Measurements from ENCODE around the gene ATRAID.

The ATRAID gene

DNA sequence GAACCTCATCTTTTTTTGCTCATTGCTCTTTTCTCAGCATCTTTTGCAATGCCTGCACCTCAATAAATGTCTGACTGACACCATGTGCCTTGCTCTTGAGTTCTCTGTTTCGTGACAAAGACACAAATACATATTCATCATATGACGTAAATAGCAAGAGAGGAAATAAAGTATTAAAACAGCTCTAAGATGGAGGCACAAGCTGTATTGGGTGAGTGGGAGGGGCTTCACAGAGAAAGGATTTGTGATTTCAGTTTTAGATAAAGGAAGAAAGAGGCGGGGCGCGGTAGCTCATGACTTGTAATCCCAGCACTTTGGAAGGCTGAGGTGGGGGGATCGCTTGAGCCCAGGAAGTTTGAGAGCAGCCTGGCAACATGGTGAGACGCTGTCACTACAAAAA, 8.2 kb downstream of the ATRAID start:
- DNase-seq: no peak

DNA sequence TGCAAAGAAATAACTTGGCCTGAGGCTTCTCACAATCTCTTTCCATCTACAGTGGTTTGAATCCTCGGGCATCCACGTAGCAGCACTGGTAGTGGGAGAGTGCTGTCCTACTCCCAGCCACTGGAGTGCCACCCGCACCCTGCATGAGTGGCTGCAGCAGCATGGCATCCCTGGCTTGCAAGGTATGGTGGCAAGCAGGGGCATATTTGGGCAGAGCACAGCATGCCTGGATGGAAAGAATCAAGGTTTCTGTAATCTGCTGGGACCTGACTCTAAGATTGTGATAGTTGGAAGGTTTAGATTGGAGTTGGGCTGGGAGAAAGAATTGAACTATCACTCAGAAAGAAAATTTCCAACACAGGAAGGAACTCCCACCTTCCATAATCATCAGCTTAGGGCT, 9.3 kb downstream of the ATRAID start:
- no peak for DNase-seq

DNA sequence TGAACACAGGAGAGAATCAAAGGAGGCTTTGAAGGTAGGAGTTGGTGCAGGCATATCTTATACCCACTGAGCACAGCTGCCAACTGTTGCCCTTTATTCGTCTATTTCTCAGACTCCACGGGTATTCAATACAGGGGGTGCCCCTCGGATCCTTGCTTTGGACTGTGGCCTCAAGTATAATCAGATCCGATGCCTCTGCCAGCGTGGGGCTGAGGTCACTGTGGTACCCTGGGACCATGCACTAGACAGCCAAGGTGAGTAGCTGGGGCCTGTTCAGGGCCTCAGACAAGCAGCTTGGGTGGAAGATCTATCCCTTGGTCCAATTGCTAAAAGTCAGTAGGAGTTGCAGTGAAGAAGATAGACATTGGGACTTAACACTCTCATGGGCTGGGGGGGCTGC, 10.6 kb downstream of the ATRAID start:
- no peak for DNase-seq

DNA sequence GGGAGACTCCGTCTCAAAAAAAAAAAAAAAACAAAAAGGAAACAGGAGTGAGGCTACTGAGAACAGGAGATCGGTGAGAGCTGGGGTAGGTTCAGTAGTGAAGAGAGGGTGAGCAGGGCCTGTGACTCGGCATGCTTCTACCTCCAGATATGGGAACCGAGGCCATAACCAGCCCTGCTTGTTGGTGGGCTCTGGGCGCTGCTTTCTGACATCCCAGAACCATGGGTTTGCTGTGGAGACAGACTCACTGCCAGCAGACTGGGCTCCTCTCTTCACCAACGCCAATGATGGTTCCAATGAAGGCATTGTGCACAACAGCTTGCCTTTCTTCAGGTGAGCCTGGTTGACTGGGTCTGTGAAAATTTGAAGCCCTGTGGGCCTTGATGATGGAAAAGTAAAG, 11.6 kb downstream of the ATRAID start:
- no peak for DNase-seq

DNA sequence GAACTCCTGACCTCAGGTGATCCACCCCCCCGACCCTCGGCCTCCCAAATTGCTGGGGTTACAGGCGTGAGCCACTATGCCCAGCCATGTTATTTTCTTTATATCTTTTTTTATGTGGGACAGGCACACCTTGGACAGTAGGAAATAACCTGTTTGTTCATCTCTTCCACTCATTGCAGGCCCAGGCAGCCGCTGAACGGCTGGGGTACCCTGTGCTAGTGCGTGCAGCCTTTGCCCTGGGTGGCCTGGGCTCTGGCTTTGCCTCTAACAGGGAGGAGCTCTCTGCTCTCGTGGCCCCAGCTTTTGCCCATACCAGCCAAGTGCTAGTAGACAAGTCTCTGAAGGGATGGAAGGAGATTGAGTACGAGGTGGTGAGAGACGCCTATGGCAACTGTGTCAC, 13.7 kb downstream of the ATRAID start:
- DNase-seq: no peak

DNA sequence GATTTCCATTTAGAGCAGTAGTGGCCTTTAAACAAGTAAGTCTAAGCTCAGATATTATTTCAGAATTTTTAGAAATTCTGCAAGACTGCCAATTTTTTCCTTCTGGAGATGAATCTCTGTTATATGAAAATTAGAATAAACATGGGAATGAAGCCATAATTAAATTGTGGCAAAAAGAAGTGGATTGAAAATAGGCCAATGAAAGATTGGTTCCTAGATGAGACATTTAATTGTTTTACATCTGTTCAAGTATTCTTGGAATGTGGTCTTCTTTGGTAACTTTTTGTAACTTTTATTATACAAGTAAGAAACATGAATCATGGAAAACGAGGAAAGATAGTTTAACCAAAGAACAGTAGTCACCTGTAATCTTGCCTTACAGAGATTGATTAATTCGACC, 15.7 kb downstream of the ATRAID start:
- no peak for DNase-seq

DNA sequence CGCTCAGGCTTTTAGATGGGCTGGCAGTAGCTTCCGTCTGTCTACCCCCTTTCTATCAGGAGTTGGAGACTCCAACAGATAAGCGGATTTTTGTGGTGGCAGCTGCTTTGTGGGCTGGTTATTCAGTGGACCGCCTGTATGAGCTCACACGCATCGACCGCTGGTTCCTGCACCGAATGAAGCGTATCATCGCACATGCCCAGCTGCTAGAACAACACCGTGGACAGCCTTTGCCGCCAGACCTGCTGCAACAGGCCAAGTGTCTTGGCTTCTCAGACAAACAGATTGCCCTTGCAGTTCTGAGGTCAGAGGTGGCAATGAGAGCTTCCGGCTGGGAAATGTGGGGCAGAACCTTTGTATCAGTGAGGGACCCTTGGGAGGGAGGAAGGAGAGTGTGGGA, 20.1 kb downstream of the ATRAID start:
- no peak for DNase-seq

DNA sequence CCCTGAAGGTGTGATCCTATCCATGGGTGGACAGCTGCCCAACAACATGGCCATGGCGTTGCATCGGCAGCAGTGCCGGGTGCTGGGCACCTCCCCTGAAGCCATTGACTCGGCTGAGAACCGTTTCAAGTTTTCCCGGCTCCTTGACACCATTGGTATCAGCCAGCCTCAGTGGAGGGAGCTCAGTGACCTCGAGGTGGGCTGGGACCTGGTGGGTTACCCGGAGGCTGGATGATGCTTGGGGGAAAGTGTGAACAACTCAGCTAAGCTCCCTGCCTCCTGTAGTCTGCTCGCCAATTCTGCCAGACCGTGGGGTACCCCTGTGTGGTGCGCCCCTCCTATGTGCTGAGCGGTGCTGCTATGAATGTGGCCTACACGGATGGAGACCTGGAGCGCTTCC, 21.5 kb downstream of the ATRAID start:
- DNase-seq: no peak

DNA sequence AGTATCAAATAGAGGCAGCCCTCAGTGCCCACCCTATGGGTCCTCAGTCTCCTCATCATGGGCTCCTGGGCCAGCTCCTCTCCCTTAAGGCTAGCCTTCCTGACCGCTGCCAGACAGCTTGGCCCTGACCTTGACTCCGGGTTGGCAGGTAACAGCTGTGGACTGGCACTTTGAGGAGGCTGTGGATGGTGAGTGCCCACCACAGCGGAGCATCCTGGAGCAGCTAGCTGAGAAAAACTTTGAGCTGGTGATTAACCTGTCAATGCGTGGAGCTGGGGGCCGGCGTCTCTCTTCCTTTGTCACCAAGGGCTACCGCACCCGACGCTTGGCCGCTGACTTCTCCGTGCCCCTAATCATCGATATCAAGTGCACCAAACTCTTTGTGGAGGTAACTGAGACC, 24.3 kb downstream of the ATRAID start:
- no peak for DNase-seq

DNA sequence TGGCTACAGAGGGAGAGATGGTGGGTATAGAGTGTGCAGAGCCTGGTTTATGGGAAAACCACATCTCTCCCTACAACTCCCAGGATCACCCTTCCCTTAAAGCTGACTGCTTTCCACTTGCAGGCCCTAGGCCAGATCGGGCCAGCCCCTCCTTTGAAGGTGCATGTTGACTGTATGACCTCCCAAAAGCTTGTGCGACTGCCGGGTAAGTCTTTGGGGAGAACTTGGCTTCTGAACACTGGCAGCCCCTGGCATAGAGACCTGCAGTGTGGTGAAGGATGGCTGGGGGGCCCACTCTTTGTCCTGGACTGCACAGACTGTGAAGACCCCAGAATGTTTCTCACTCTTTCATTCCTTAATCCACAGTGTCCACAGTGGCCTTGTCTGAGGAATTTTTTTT, 24.8 kb downstream of the ATRAID start:
- no peak for DNase-seq

DNA sequence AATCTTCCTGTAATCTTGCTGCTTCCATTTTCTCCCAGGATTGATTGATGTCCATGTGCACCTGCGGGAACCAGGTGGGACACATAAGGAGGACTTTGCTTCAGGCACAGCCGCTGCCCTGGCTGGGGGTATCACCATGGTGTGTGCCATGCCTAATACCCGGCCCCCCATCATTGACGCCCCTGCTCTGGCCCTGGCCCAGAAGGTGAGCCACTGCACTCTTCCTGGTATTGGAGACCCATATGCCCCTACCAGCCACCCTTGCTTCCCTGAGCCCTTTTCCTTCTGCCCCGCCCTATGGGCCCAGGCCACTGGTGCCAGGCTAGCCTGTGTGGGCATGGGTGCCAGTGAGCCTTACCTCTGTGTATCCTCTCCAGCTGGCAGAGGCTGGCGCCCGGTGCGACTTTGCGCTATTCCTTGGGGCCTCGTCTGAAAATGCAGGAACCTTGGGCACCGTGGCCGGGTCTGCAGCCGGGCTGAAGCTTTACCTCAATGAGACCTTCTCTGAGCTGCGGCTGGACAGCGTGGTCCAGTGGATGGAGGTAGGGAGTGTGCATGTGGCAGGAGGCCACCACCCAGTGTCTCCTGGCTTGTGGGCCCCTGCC, 25.6 kb downstream of the ATRAID start:
- DNase-seq: no peak

DNA sequence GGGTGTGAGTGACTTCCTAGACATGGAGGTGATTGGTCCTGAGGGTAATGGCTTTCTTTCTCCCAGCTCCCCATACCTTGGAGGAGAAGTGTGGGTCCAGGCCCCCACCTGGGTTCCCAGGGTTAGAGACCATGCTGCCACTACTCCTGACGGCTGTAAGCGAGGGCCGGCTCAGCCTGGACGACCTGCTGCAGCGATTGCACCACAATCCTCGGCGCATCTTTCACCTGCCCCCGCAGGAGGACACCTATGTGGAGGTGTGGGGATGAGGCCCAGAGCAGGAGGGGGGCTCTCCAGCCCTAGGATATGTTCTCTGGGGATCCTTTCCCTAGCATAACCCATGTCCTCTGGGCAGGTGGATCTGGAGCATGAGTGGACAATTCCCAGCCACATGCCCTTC, 27.1 kb downstream of the ATRAID start:
- no peak for DNase-seq

DNA sequence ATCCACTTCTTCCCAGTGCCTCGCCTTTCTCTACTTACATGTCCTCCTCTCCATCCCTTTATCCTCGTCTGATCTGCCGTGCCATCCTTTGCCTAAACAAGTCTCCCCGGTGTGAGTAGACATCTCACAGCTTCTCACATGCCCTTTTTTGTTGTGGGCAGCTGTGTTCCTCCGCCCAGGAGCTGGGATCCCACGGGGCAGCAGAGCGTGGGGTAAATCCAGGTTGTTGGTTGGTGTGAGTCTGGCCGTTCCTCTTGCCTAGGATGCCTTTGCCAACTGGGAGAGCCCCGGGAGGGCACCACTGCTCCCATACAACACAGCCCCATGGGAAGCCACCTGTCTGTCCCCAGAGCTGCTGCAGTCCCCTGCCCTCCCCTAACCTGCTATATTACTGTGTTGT, 28.6 kb downstream of the ATRAID start:
- no peak for DNase-seq

DNA sequence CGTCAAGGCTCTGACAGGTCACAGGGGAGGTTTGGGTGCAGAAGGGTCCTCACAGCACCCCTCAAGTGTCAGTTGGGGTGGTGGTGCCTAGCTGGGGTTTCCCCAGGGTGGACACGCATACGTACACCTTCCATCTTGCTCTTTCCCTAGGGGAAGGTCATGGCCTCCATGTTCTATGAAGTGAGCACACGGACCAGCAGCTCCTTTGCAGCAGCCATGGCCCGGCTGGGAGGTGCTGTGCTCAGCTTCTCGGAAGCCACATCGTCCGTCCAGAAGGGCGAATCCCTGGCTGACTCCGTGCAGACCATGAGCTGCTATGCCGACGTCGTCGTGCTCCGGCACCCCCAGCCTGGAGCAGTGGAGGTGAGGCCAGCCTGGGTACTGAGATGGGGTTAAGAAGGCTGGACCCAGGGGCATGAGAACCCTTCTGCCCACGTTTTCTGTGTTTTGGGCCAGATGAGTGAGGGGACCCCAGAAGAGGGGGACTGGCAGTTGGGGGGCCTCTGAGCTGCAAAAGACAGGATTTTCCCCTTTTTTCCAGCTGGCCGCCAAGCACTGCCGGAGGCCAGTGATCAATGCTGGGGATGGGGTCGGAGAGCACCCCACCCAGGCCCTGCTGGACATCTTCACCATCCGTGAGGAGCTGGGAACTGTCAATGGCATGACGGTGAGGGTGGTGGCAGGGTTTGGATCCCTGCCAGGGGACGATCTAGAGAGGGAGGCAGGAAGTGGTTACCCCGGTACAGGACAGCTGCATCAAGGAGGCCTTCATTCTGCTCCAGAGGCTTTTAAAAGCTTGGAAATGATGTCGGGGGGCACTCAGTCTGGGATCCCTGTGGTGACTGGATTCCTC, 30.1 kb downstream of the ATRAID start:
- no peak for DNase-seq

DNA sequence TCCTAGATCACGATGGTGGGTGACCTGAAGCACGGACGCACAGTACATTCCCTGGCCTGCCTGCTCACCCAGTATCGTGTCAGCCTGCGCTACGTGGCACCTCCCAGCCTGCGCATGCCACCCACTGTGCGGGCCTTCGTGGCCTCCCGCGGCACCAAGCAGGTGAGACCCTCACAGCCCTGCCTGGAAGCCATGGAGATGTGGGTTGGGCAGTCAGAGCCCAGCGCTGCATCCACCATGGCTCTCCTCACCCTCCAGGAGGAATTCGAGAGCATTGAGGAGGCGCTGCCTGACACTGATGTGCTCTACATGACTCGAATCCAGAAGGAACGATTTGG, 30.7 kb downstream of the ATRAID start:
- no peak for DNase-seq

DNA sequence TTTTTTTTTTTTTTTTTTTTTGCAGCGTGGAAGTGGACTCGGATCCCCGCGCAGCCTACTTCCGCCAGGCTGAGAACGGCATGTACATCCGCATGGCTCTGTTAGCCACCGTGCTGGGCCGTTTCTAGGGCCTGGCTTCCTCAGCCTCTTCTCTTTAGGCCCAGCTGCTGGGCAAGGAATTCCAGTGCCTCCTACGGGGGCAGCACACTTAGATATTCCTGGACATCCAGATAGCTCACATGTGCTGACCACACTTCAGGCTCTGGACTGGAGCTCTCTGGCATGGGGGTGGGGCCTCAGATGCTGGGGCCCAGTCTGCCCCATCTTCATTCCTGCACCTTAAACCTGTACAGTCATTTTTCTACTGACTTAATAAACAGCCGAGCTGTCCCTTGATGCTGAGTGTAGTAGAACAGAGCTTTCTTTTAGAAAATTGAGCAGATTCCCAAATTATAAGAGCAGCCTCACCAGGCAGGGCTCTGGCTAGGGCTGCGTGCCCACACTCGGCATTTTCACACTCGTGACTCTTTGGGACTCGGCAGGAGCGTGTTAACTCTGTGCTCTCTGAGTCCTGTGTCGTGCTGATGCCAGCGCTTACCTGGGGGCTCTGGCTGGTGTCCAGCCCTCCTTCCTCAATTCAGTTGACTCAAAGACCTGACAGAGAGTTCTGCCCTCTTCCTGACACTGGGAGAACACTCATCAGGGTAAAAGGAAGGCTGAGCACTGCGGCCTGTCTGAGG, 31.7 kb downstream of the ATRAID start:
- DNase-seq: no peak

DNA sequence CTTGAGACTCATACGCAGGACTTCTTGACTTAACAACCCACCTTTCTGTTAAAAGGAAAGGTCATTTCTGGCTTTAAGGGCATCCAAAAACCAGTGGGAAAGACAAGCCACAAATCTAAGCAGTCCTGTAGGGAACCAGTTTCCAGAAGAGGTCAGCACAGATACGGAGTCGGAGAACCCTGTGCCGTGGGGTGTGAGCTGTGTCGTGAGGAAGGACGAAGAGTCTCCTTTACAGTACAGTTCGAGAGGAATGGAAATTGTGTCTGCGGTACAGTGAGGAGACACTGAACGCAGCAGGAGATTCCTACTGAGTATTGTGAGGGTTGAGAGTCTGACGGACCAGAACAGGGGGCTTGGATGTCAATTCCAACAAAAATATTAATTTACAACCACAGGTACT, 33.3 kb downstream of the ATRAID start:
- no peak for DNase-seq

DNA sequence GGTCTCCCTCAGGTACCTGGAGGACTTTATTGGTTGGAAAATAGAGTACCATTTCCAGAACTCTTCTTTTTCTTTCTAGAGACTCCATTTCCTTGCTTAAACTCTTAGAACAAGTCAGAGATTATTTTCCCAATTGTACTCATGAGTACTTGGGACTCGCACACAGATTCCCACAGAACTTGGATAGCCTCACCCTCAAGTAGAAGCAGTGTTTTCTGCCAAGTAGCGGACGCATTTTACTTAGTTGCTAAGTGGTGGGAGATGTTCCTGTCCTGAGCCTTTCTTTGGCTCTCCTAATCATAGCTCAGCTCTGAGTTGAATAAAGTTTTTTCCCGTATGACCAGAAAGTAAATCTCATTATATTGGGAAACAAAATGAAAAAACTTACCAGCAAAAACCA, 33.8 kb downstream of the ATRAID start:
- no peak for DNase-seq

DNA sequence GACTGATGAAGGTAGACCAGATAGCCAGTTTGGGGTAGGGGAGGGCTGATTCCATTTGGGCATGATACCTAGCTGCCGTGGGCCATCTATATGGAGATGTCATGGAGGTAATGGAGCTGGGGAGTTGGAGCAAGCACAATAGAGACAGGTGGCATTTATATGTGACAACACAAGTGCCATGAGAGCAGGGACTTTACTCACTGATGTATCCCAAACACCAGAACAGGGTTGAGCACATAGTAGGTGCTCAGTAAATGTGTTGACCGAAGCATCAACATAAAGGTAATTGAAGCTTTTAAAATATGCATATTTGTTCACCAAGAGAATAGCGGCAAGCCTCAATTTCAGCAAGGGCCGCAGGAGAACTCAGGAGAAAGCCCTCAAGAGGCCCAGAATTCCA, 36.1 kb downstream of the ATRAID start:
- DNase-seq: no peak

DNA sequence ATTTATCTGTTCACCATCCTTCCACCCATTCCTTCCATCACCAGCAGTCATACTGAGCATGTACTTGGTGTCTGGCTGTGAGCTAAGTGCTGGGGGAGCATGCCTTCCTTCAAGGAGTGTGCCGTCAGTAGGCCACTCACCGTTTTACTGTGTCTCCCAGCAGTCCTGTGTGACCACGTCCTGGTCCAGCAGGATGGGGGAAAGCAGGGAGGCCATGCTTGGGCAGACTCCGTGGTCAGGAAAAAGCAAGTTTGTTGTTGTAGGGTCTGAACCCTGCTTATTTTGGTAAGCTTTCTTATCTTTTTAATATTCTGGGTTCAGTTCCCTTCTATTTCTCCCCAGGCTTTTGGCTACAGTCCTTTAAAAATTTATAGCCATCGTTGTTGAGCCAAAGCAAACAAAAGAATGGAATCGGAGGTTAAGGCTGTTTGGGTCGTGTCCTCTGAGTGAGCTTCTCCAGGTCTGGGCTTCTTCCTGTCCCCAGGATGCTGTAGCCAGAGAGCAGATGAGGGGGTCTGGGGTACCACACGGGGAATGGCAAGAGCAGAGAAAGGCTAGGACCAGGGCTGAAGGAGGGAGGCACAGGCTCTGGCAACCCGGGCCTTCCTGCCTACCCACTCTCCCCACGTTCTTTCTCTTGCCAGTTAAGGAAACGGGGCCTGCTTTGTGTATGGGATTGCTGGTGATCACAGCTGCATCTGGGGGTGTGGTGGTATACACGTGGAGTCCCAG, 37.5 kb downstream of the ATRAID start:
- no peak for DNase-seq

DNA sequence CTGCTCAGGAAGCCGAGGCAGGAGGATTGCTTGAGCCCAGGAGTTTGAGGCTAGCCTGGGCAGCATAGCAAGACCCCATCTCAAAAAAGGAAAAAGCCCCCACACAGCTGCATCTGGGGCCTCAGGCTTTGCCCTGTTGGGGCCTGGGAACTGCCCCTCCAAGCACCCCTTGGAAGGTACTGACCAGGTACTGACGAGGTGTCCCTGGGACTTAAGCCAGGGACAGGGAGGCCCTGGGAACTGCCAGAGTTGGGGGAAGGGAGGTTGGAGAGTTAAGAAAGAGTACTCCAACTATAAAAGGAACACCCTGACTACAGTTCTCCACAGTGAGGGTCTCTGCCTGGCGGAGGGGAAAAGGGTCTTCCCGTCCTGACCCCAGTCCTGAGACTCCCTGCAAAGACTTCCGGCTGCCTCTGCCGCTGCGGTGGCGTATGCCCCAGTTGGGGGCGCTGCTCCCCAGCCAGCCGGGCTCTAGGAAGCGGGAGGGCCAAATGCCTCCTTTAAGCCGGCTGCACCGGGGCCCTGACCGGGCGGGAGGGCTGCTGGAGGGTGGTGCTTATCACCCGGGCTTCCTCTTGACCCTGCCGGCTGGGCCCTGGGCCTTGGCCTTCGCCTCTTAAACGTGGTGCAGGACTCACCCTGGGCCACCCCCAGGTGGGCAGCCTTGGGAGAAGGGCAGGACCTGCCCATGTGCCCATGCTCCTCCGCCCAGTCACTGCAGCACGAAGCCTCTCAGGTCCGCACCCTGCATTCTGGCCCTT, 38.2 kb downstream of the ATRAID start:
- no peak for DNase-seq

DNA sequence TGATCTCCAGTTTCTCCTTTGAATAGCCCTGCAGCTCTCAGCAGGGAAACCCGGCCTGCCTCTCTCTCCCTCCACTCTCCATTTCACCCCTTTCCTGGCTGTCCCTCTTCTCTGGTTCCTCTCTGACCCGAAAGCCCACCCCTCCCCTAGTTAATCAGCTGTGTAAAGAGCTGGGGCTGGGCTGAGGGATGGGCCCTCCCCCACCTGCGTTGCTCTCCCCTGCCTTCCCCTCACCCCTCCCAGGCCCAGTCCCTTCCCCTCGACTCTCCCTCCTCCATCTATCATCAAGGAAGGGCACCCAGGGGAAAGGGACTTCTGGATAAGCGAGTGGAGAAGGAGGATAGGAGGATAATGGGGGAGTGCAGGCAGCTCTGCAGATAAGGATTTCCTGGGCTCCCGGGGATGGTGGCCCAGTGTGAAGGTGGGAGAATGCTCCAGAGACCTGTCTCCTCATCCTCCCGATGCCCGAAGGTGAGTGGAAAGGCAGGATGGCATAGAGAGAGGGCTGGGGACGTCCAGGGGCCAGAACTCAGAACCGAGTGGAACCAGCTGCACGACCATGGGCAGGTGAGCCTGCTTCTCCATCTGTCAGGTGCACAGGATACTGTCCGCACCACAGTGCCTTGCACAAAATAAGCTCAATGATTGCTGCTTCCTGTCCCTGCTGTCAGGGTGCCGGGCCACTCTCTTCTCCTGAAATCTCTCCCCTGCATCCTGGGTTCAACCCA, 39.0 kb downstream of the ATRAID start:
- no peak for DNase-seq
